ENCODE data around the gene CEP290. TPM values are rescaled to one million over a fixed set of nuclear protein-coding genes. Genes with fewer than 3 reads are reported as not detected.

CEP290 gene
- total and polyA plus RNA-seq, 2 of the 13 experiments (the other 11 are each of a cell fraction or from before 2014, with no cell fraction given), result 2.4 to 10.8 TPM

DNA sequence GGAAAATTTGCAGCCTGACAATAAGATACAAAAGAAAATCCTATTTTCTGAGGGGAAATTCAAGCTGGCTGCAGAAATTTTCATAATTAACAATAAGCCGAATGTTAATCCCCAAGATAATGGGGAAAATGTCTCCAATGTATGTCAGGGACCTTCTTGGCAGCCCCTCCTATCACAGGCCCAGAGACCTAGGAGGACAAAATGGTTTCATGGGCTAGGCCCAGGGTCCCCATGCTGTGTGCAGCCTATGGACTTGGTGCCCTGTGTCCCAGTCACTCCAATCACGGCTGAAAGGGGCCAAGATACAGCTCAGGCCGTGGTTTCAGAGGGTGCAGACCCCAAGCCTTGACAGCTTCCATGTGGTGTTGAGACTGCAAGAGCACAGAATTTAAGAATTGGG, 123.9 kb downstream of the CEP290 start:
- ChIA-PET CTCF (ENCODE audit: low intra/inter-chr PET ratio, low total read pairs) (no interaction called here), POLR2A (no interaction called here)
- FAIRE-seq (no peak), ATAC-seq (no peak), DNase-seq (ENCODE audit: low spot score) (no peak)
- Histone ChIP-seq H3K9me3 (ENCODE audit: low read length) (peaks cover 27% of the 10 kb centered on the region), H3K4me3 (replicated peaks in 1 of 3; ENCODE audit: insufficient read depth in 1 of 3, low read depth in 2 of 3, low read length in 3 of 3) (no peak overlapping the region), H3K4me2 (ENCODE audit: low read depth, low read length) (no peak overlapping the region), H3K4me1 (ENCODE audit: insufficient read depth, low read length) (no peaks in the 10 kb centered on the region), H3K27me3 (ENCODE audit: control insufficient read depth in 1 of 2, insufficient read depth in 2 of 2, low read length in 2 of 2) (no peaks in the 10 kb centered on the region), H2AFZ (ENCODE audit: low read length) (no peak overlapping the region), H3K9ac (ENCODE audit: insufficient read depth, low read depth, low read length) (no peak overlapping the region), H3K79me2 (ENCODE audit: insufficient read depth, low read length) (no peaks in the 10 kb centered on the region), H3K27ac (ENCODE audit: extremely low read length, insufficient read depth, low read length) (no peak overlapping the region), H4K20me1 (ENCODE audit: insufficient read depth, low read length) (no peaks in the 10 kb centered on the region), H3K36me3 (replicated peaks in 1 of 2; ENCODE audit: control insufficient read depth in 1 of 2, insufficient read depth in 2 of 2, low read length in 2 of 2) (no peaks in the 10 kb centered on the region)
- in situ Hi-C loops (cut with HindIII; ENCODE audit: extremely low pct_ligation_motif_present, low pct_unique_long_range_greater_than_20kb) (no loop called here), intact Hi-C loops (cut with micrococcal nuclease; ENCODE audit: unreplicated experiment) (no loop called here)
- 0% methylated on average over 1 of the region's 3 CpGs for WGBS (ENCODE audit: low lambda C conversion rate)
- no TSS peak for BruUV-seq (replicated peaks)
- no peak for TF ChIP-seq MZF1 (CRISPR knock-in tag; IDR thresholded peaks at IDR 0.05; ENCODE audit: borderline replicate concordance)
- TF ChIP-seq, protein P1, sequence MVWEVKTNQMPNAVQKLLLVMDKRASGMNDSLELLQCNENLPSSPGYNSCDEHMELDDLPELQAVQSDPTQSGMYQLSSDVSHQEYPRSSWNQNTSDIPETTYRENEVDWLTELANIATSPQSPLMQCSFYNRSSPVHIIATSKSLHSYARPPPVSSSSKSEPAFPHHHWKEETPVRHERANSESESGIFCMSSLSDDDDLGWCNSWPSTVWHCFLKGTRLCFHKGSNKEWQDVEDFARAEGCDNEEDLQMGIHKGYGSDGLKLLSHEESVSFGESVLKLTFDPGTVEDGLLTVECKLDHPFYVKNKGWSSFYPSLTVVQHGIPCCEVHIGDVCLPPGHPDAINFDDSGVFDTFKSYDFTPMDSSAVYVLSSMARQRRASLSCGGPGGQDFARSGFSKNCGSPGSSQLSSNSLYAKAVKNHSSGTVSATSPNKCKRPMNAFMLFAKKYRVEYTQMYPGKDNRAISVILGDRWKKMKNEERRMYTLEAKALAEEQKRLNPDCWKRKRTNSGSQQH (CRISPR knock-in tag; IDR thresholded peaks at IDR 0.05; ENCODE audit: low read depth), result no peak
- TF ChIP-seq HDAC6 (IDR thresholded peaks at IDR 0.05; ENCODE audit: low read depth, low read length), result no peak
- TF ChIP-seq ZNF564 (CRISPR knock-in tag; IDR thresholded peaks at IDR 0.05), result no peak
- no peak for TF ChIP-seq ZNF44 (CRISPR knock-in tag; IDR thresholded peaks at IDR 0.05)

DNA sequence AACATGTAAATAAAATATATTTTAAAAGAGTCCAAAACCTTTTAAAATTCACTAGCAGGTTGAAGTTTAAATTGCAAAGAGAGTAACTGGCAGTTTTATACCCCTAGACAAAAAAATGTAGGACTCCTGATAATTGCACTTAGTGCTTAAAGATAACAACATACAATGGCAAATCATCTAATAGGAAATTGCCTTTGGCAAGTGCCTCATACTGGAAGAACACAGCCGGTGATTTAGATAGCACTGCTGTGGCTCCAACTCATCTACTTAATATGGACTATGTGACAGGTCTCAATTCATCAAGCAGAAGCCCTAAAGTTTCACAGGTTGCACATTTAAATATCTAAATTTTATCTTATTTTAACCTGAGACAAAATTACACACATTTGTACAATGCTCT, 126.1 kb downstream of the CEP290 start:
- in situ Hi-C loops (cut with HindIII; ENCODE audit: extremely low pct_ligation_motif_present, low pct_unique_long_range_greater_than_20kb) (no loop called here), intact Hi-C loops (cut with micrococcal nuclease; ENCODE audit: unreplicated experiment) (no loop called here)
- H4K20me1 ChIP-seq (ENCODE audit: insufficient read depth, low read length), result no peaks in the 10 kb centered on the region
- no peaks in the 10 kb centered on the region for H3K79me2 ChIP-seq (ENCODE audit: insufficient read depth, low read length)
- H2AFZ ChIP-seq (ENCODE audit: low read length), result no peak overlapping the region
- H3K4me3 ChIP-seq (replicated peaks in 1 of 3; ENCODE audit: insufficient read depth in 1 of 3, low read depth in 2 of 3, low read length in 3 of 3), result no peak overlapping the region
- ATAC-seq, result no peak
- no peak for FAIRE-seq
- H3K4me1 ChIP-seq (ENCODE audit: insufficient read depth, low read length), result no peaks in the 10 kb centered on the region
- no peak overlapping the region for H3K4me2 ChIP-seq (ENCODE audit: low read depth, low read length)
- WGBS (ENCODE audit: low lambda C conversion rate), result 0% methylated on average over 1 of the region's 1 CpG
- CTCF ChIA-PET (ENCODE audit: low intra/inter-chr PET ratio, low total read pairs), result no interaction called here
- DNase-seq (ENCODE audit: low spot score), result no peak
- H3K36me3 ChIP-seq (replicated peaks in 1 of 2; ENCODE audit: control insufficient read depth in 1 of 2, insufficient read depth in 2 of 2, low read length in 2 of 2), result no peaks in the 10 kb centered on the region
- H3K9ac ChIP-seq (ENCODE audit: insufficient read depth, low read depth, low read length), result no peak overlapping the region
- H3K27me3 ChIP-seq (ENCODE audit: control insufficient read depth in 1 of 2, insufficient read depth in 2 of 2, low read length in 2 of 2), result no peaks in the 10 kb centered on the region
- POLR2A ChIA-PET, result no interaction called here
- peaks cover 27% of the 10 kb centered on the region for H3K9me3 ChIP-seq (ENCODE audit: low read length)
- H3K27ac ChIP-seq (ENCODE audit: extremely low read length, insufficient read depth, low read length), result no peak overlapping the region
- no TSS peak for BruUV-seq (replicated peaks)
- no peak for TF ChIP-seq KLF6 (CRISPR knock-in tag; IDR thresholded peaks at IDR 0.05)
- no peak for TF ChIP-seq THYN1 (CRISPR knock-in tag; IDR thresholded peaks at IDR 0.05; ENCODE audit: borderline replicate concordance, low read depth)
- TF ChIP-seq, protein P2, sequence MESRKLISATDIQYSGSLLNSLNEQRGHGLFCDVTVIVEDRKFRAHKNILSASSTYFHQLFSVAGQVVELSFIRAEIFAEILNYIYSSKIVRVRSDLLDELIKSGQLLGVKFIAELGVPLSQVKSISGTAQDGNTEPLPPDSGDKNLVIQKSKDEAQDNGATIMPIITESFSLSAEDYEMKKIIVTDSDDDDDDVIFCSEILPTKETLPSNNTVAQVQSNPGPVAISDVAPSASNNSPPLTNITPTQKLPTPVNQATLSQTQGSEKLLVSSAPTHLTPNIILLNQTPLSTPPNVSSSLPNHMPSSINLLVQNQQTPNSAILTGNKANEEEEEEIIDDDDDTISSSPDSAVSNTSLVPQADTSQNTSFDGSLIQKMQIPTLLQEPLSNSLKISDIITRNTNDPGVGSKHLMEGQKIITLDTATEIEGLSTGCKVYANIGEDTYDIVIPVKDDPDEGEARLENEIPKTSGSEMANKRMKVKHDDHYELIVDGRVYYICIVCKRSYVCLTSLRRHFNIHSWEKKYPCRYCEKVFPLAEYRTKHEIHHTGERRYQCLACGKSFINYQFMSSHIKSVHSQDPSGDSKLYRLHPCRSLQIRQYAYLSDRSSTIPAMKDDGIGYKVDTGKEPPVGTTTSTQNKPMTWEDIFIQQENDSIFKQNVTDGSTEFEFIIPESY (CRISPR knock-in tag; IDR thresholded peaks at IDR 0.05), result no peak
- no peak for TF ChIP-seq NFE2L2 (IDR thresholded peaks at IDR 0.05; ENCODE audit: low read length)
- TF ChIP-seq, protein P3, sequence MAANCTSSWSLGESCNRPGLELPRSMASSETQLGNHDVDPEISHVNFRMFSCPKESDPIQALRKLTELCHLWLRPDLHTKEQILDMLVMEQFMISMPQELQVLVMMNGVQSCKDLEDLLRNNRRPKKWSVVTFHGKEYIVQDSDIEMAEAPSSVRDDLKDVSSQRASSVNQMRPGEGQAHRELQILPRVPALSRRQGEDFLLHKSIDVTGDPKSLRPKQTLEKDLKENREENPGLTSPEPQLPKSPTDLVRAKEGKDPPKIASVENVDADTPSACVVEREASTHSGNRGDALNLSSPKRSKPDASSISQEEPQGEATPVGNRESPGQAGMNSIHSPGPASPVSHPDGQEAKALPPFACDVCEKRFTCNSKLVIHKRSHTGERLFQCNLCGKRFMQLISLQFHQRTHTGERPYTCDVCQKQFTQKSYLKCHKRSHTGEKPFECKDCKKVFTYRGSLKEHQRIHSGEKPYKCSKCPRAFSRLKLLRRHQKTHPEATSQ (CRISPR knock-in tag; IDR thresholded peaks at IDR 0.05; ENCODE audit: borderline replicate concordance), result no peak
- TF ChIP-seq HHEX (CRISPR knock-in tag; IDR thresholded peaks at IDR 0.05), result no peak
- TF ChIP-seq ZNF619 (CRISPR knock-in tag; IDR thresholded peaks at IDR 0.05), result no peak
- TF ChIP-seq, protein P4, sequence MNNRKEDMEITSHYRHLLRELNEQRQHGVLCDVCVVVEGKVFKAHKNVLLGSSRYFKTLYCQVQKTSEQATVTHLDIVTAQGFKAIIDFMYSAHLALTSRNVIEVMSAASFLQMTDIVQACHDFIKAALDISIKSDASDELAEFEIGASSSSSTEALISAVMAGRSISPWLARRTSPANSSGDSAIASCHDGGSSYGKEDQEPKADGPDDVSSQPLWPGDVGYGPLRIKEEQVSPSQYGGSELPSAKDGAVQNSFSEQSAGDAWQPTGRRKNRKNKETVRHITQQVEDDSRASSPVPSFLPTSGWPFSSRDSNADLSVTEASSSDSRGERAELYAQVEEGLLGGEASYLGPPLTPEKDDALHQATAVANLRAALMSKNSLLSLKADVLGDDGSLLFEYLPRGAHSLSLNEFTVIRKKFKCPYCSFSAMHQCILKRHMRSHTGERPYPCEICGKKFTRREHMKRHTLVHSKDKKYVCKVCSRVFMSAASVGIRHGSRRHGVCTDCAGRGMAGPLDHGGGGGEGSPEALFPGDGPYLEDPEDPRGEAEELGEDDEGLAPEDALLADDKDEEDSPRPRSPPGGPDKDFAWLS (CRISPR knock-in tag; IDR thresholded peaks at IDR 0.05; ENCODE audit: borderline replicate concordance), result no peak
